H1 (cell line): ENCODE measurements around the gene TNRC6A. TPM values are rescaled to one million over a fixed set of nuclear protein-coding genes. Genes with fewer than 3 reads are reported as not detected.

Experiments
- CHD7 ChIP-seq: fragments of 300-600 bp; sonication (generic); IDR thresholded peaks from 2 replicates; pipeline ENCODE4 v1.7.1; 2012; ENCODE audit warnings: low read length, moderate library complexity, mild to moderate bottlenecking, inconsistent platforms; ENCODE audit not compliant: insufficient replicate concordance
- JUN ChIP-seq: IDR thresholded peaks from 2 replicates; pipeline ENCODE4 v1.6.1; 2011; ENCODE audit warnings: low read depth, mild to moderate bottlenecking, improper control_type of control experiment, low read length
- SIN3A ChIP-seq, 2 experiments: IDR thresholded peaks in 1 of 2; conservative IDR thresholded peaks in 1 of 2; 2 replicates each; pipeline ENCODE4 v1.6.1; 2011 to 2012; ENCODE audit warnings: low read length in 2 of 2, improper control_type of control experiment in 1 of 2, low read depth in 1 of 2, mild to moderate bottlenecking in 1 of 2
- polyA plus RNA-seq, 7 experiments: library from polyadenylated mRNA; depleted of rRNA in 3 of 7; stranded (reverse) in 5 of 7; unstranded in 2 of 7; fragments of >200 nt in 5 of 7; fragments of 200-250 nt in 2 of 7; gene quantifications; 1 replicate in 5 of 7; 2 replicates in 1 of 7; 4 replicates in 1 of 7; pipeline versions ENCODE4 v1.2.1 to v1.2.3, GENCODE V29; 2011 to 2013; ENCODE audit warnings: missing spikeins in 2 of 7, mixed read lengths in 2 of 7
- total RNA-seq: library from RNA; stranded (reverse); fragmentation: NEBNext Ultra II Directional; extraction: Animal tissue kit (Norgen Biotek cat#: 25700); gene quantifications from 2 replicates; pipeline ENCODE4 v1.2.1, GENCODE V29; 2021

Gene TNRC6A
- total and polyA plus RNA-seq, 2 of the 8 experiments (the other 6 are each of a cell fraction or from before 2014, with no cell fraction given): 67.6 to 103 TPM

- TF ChIP-seq CHD7 (no peak), SIN3A (conservative IDR thresholded peaks at IDR 0.05 in 1 of 2, IDR thresholded peaks at IDR 0.05 in 1 of 2; ENCODE audit: low read depth in 1 of 2, low read length in 2 of 2) (no peak), JUN (no peak)
Measured at GRCh38 chr16:24696699-24697098, 32.8 kb upstream of the TNRC6A start (continued).
